HEK293T (cell line): Measurements from ENCODE around the gene SLC25A29.

Experiments
- ARNT ChIP-seq: fragments of 450-650 bp; IDR thresholded peaks from 2 replicates; pipeline ENCODE4 v1.6.1; 2017; ENCODE audit warnings: mild to moderate bottlenecking
- BHLHE40 ChIP-seq: fragments of 450-650 bp; IDR thresholded peaks from 2 replicates; pipeline ENCODE4 v1.6.1; 2016; ENCODE audit warnings: mild to moderate bottlenecking, moderate library complexity, borderline replicate concordance
- ELF4 ChIP-seq: fragments of 450-650 bp; IDR thresholded peaks from 2 replicates; pipeline ENCODE4 v1.6.1; 2017; ENCODE audit warnings: antibody characterized with exemption
- FOXA1 ChIP-seq: fragments of 450-650 bp; IDR thresholded peaks from 2 replicates; pipeline ENCODE4 v1.6.1; 2016; ENCODE audit warnings: mild to moderate bottlenecking
- FOXK2 ChIP-seq: fragments of 450-650 bp; IDR thresholded peaks from 2 replicates; pipeline ENCODE4 v1.6.1; 2016; ENCODE audit warnings: mild to moderate bottlenecking
- FOXM1 ChIP-seq: fragments of 450-650 bp; IDR thresholded peaks from 2 replicates; pipeline ENCODE4 v1.6.1; 2017; ENCODE audit warnings: mild to moderate bottlenecking, borderline replicate concordance
- L3MBTL2 ChIP-seq: fragments of 450-650 bp; conservative IDR thresholded peaks from 2 replicates; pipeline ENCODE4 v1.6.1; 2016; ENCODE audit warnings: mild to moderate bottlenecking
- NFRKB ChIP-seq: fragments of 450-650 bp; IDR thresholded peaks from 2 replicates; pipeline ENCODE4 v1.6.1; 2016; ENCODE audit warnings: mild to moderate bottlenecking, moderate library complexity
- SP1 ChIP-seq: fragments of 450-650 bp; IDR thresholded peaks from 2 replicates; pipeline ENCODE4 v1.6.1; 2017
- SUZ12 ChIP-seq: fragments of 450-650 bp; IDR thresholded peaks from 2 replicates; pipeline ENCODE4 v1.6.1; 2016; ENCODE audit warnings: mild to moderate bottlenecking
- TARDBP ChIP-seq: fragments of 450-650 bp; IDR thresholded peaks from 2 replicates; pipeline ENCODE4 v1.6.1; 2016

DNA sequence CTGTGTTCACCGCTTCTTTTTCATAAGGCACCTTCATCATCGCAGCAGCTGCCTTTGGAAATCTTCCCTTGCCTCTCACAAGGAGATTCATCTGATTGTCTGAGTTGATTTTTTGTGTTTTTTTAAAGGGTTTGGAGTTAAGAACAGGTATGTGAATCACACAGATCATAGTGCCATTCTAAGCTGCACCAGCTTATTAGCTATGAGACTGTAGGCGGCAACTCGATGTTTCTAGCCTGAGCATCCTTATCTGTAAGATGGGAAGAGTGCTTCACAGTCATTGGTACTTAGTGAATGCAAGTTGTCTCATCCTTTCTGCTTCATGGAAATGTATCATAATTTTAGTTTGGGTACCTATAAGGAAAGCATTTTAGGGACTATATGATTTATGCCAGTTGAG is 32.0 kb downstream of the SLC25A29 start:
- TF ChIP-seq SUZ12 (no peak), FOXA1 (no peak), FOXK2 (no peak), BHLHE40 (no peak), FOXM1 (no peak), ELF4 (no peak), TARDBP (no peak), NFRKB (no peak), SP1 (no peak), L3MBTL2 (no peak), ARNT (no peak)
